Urothelium cell line (cell line): ENCODE results near the gene HES2.
"Not testable (repeated sequence)": the region's sequence is repeated elsewhere in the genome, so short reads cannot be mapped to it uniquely, and the experiment has no call there.

Experiments used
- DNase-seq: peaks from one replicate; pipeline ENCODE4 v3.0.0; 2011; ENCODE audit warnings: low spot score, mixed read lengths
- FAIRE-seq: peaks from 2 replicates; lab custom pipeline; 2011; peaks lifted over from hg19 to GRCh38; lab: Jason Lieb, UNC

HES2 gene

GRCh38 chr1:6419804-6420453, at the start of gene HES2:
TSS of gene HES2 (minus strand) at chr1:6419919. CDS start at chr1:6419820, 99 bp downstream.
- no peak for DNase-seq

GRCh38 chr1:6468729-6469461, 49.2 kb upstream of the HES2 start:
- FAIRE-seq (no peak), DNase-seq (no peak)

More at GRCh38 chr1:6419804-6420453, at the start of gene HES2:
- no peak for FAIRE-seq

GRCh38 chr1:6467744-6468688, 48.3 kb upstream of the HES2 start:
- FAIRE-seq (no peak), DNase-seq (no peak)

GRCh38 chr1:6467224-6467623, 47.5 kb upstream of the HES2 start:
- no peak for FAIRE-seq
- no peak for DNase-seq

- DNase-seq = no peak
- FAIRE-seq = no peak
These were observed 47.0 kb upstream of the HES2 start for GRCh38 chr1:6466751-6467150.

GRCh38 chr1:6466023-6466422, 46.3 kb upstream of the HES2 start, which contains the start of gene TNFRSF25:
TSS of gene TNFRSF25 (minus strand) at chr1:6466173. CDS start at chr1:6466107, 66 bp downstream.
- DNase-seq (no peak), FAIRE-seq (no peak)

GRCh38 chr1:6465461-6466005, 45.8 kb upstream of the HES2 start:
- DNase-seq (no peak), FAIRE-seq (no peak)

- no peak for FAIRE-seq
- DNase-seq = no peak
These were observed 45.2 kb upstream of the HES2 start for GRCh38 chr1:6464915-6465314.

GRCh38 chr1:6464514-6464836, 44.8 kb upstream of the HES2 start:
- DNase-seq = no peak

GRCh38 chr1:6463120-6463412, 43.3 kb upstream of the HES2 start:
- no peak for FAIRE-seq
- no peak for DNase-seq

More at GRCh38 chr1:6464514-6464836, 44.8 kb upstream of the HES2 start:
- FAIRE-seq = no peak

GRCh38 chr1:6462412-6463119, 42.8 kb upstream of the HES2 start:
- no peak for DNase-seq
- FAIRE-seq = no peak

GRCh38 chr1:6461538-6462411, 42.1 kb upstream of the HES2 start:
- DNase-seq (no peak), FAIRE-seq (no peak)

- DNase-seq (no peak), FAIRE-seq (no peak)
These were observed 41.4 kb upstream of the HES2 start for GRCh38 chr1:6461051-6461530.

- no peak for DNase-seq
- no peak for FAIRE-seq
These were observed 40.8 kb upstream of the HES2 start for GRCh38 chr1:6460301-6461050.

- no peak for DNase-seq
- FAIRE-seq = no peak
These were observed 40.1 kb upstream of the HES2 start for GRCh38 chr1:6459850-6460265.

GRCh38 chr1:6456800-6457466, 37.2 kb upstream of the HES2 start:
- FAIRE-seq (no peak), DNase-seq (no peak)

- not testable (repeated sequence) for DNase-seq, FAIRE-seq
These were observed 36.2 kb upstream of the HES2 start for GRCh38 chr1:6455752-6456520.
